Stimulated activated CD8-positive, alpha-beta memory T cell treated with anti-CD3 and anti-CD28 coated beads, Interleukin-4, amount 100 ng/mL, for 24 hours (primary cell): ENCODE measurements around the gene S100A2.
"Not testable (repeated sequence)": the region's sequence is repeated elsewhere in the genome, so short reads cannot be mapped to it uniquely, and the experiment has no call there.

ENCODE experiments used
- DNase-seq: peaks from one replicate; pipeline ENCODE4 v3.0.0-alpha.2; 2020; ENCODE audit warnings: low read depth

The S100A2 gene

GRCh38 chr1:153563991-153564390 lies 1.7 kb downstream of the S100A2 start:
- DNase-seq: no peak

- DNase-seq: no peak
Measured at GRCh38 chr1:153563483-153563901, 2.2 kb downstream of the S100A2 start.

GRCh38 chr1:153562021-153562420 lies 3.6 kb downstream of the S100A2 start:
- DNase-seq: not testable (repeated sequence)

- no peak for DNase-seq
Measured at GRCh38 chr1:153561466-153561985, 4.1 kb downstream of the S100A2 start.

- no peak for DNase-seq
Measured at GRCh38 chr1:153560771-153561465, 4.7 kb downstream of the S100A2 start.

- no peak for DNase-seq
Measured at GRCh38 chr1:153560241-153560640, 5.4 kb downstream of the S100A2 start.

- no peak for DNase-seq
Measured at GRCh38 chr1:153557877-153558276, 7.8 kb downstream of the S100A2 start.

- no peak for DNase-seq
Measured at GRCh38 chr1:153556348-153556747, 9.3 kb downstream of the S100A2 start.

- no peak for DNase-seq
Measured at GRCh38 chr1:153553830-153554541, 11.7 kb downstream of the S100A2 start.

- DNase-seq: no peak
Measured at GRCh38 chr1:153553096-153553495, 12.5 kb downstream of the S100A2 start.

GRCh38 chr1:153552335-153552734 lies 13.3 kb downstream of the S100A2 start:
- DNase-seq: no peak

- DNase-seq: no peak
Measured at GRCh38 chr1:153550827-153551500, 14.7 kb downstream of the S100A2 start.

- DNase-seq: no peak
Measured at GRCh38 chr1:153550398-153550758, 15.3 kb downstream of the S100A2 start.

- no peak for DNase-seq
Measured at GRCh38 chr1:153549741-153550397, 15.8 kb downstream of the S100A2 start.

GRCh38 chr1:153548722-153549688 lies 16.6 kb downstream of the S100A2 start, which contains the start of gene S100A3:
TSS of gene S100A3 (minus strand) at chr1:153549258. CDS start at chr1:153548485, 773 bp downstream.
- DNase-seq: no peak

GRCh38 chr1:153547560-153548551 lies 17.8 kb downstream of the S100A2 start:
- no peak for DNase-seq

- no peak for DNase-seq
Measured at GRCh38 chr1:153546796-153547559, 18.7 kb downstream of the S100A2 start.

- DNase-seq: no peak
Measured at GRCh38 chr1:153546371-153546770, 19.3 kb downstream of the S100A2 start.
